Stimulated activated CD8-positive, alpha-beta memory T cell treated with anti-CD3 and anti-CD28 coated beads, Interleukin-12 subunit alpha, Interleukin-12 subunit beta, amount 100 ng/mL, for 24 hours (primary cell): ENCODE measurements around the gene UVRAG.
"Not testable (repeated sequence)": the region's sequence is repeated elsewhere in the genome, so short reads cannot be mapped to it uniquely, and the experiment has no call there.

ENCODE experiments used
- DNase-seq: peaks from one replicate; pipeline ENCODE4 v3.0.0-alpha.2; 2020; ENCODE audit errors: extremely low read depth

The UVRAG gene

DNA sequence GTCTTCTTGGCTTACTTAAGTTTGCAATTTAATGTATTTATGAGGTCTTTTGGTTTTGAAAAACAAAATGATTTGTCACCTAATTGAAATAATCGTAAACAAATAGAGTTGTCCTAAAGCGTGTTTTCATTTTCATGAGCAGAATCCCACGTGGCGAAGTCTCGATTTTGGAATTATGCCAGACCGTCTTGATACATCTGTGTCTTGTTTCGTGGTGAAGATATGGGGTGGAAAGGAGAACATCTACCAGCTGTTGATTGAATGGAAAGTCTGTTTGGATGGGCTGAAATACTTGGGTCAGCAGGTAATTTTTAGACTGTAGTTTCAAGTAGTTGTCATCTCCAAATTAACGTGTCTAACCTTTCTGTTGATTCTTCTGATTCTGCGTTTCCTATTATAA lies 64.7 kb downstream of the UVRAG start:
- no peak for DNase-seq

- DNase-seq = not testable (repeated sequence)
Measured at GRCh38 chr11:75880343-75880742, 65.3 kb downstream of the UVRAG start.

- no peak for DNase-seq
Measured at GRCh38 chr11:75884321-75884720, 69.3 kb downstream of the UVRAG start.

DNA sequence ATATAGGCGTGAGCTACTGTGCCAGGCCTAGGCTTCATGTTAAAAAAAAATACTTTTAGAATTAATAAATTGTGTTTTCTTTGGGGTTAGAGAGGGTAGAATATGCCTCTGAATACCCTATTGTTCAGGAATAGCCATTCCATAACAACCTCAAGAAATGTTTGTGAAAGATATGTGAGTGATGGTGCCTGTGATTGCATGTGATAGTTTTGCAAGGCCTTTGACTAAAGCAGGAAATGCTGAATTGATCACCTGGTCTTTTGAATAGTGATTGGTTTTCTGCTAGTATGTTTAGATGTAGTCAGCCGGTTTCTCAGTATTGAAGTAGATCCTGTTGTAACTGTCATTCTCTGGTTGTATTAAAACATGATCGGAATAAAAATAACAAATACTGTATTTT lies 73.4 kb downstream of the UVRAG start:
- DNase-seq = no peak

- DNase-seq = no peak
Measured at GRCh38 chr11:75891947-75892739, 77.1 kb downstream of the UVRAG start.

DNA sequence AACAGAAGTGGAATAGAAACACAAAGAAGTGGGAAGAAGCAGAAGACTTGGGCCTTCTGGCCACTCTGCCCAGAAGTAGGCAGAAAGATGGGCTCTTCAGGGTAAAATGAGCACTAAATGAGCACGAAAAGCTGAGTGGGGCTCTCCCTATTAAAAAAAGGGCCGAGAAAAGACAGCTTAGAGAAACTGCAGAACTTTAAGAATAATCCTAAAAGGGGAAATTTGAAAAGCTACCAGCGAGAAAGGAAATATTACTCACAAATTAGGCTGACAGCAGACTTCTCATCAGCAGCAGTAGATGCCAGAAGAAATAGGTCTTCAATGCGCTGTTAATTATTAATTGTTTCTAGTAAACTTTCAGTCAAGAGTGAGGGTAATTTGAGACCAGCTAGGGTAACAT lies 78.2 kb downstream of the UVRAG start:
- DNase-seq = no peak

DNA sequence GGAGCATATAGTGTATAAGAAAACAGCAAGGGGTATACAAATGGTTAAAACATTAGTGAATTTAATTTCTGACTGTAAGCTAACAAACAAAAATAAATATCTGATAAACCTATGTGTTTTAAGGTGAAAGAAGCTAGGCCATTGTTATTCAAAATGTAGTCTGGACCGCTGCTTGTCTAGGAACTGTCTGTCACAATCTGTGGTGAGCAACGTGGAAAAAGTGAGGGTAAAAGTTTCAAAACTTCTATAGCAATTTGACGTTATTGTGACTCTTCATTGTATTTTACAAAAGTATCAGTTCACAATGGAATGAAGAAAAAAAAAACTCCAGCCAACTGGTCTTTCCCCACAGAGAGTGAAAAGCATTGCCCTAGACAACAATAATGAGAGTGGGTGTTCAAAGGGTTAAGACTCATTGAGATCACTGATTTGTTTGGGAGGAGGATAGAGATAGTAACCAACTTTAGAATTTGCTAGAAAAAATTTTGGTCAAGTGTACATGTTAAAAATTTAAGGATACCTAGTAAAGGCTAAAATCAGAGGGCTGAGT lies 79.1 kb downstream of the UVRAG start:
- DNase-seq = no peak

DNA sequence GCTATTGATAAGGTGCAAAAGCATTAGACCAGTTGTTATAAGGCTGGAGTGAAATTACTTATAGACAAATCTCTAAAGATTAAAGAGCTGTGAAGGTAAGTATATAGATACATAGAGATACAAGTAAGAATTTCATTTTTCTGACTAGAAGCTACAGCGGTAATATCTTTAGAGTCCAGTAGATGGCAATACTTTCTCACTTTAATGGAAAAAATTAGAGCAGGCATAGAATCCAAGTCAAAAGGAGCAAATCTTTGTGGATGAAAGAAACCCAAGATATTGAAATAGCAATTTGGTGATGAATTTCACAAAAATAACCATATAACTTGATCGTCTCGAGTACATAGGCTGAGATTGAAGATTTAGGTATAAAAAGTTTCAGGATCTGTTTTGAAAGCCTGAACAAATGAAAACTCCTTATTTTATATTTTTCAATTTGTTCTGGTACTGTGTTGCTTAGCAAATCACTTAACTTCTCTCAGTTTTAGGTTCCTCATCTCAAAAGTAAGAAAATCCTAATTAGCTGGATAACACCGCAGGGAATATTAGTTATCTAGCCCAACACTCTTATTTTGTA lies 81.9 kb downstream of the UVRAG start:
- no peak for DNase-seq

- DNase-seq = no peak
Measured at GRCh38 chr11:75898871-75899270, 83.9 kb downstream of the UVRAG start.

GRCh38 chr11:75899806-75900205 lies 84.8 kb downstream of the UVRAG start:
- no peak for DNase-seq

GRCh38 chr11:75900848-75901247 lies 85.8 kb downstream of the UVRAG start:
- DNase-seq = no peak

DNA sequence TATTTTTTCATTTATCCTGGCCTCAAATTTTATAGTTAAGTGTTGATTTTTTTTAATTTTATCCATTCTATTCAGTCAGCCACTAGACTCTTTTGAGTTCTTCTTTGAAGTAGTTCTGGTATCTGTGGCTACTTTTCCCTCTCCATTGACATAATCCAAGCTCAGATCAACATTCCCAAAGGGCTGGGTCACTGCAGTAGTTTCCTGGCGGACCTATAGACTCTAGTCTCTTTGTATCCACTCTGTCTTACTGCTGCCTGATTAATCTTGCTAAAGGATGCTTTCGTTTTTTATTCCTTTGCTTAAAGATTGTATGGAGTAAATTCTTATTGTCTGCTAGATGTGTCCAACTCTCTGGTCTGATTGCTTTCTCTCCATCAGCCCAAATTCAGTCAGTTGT lies 87.6 kb downstream of the UVRAG start:
- no peak for DNase-seq

DNA sequence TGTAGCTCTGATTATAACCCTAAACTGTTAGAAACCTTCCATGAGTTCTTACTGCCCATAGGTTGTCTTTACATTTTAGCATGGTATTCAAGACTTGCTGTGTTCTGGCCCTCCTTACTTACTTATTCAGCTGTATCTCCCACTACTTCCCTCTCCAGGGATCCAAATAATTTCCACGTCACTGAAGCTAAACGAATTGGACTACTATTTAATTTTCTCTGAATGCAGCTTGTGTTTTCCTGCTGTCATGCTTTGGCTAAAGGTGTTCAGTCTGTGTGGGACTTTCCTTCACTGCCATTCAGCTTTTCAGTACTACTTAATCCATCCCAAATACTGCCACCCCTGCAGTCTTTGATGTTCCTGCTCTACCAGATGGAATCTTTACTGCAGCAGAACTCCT lies 88.3 kb downstream of the UVRAG start:
- DNase-seq = no peak

DNA sequence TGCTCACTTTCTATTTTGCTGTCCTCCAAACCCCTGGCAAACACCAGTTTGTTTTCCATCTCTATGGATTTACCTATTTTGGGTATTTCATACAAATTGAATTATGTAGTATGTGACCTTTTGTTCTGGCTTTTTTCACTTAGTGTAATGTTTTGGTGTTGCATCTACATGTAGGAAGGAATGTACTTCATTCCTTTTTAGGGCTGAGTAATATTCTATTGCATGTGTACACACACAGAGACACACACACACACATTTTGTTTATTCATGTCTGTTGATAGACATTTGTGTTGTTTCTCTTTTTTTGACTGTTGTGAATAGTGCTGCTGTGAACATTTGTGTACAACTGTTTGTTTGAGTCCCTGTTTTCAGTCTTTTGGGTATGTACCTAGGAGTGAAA lies 90.4 kb downstream of the UVRAG start:
- no peak for DNase-seq

- DNase-seq = no peak
Measured at GRCh38 chr11:75907906-75908527, 93.0 kb downstream of the UVRAG start.

DNA sequence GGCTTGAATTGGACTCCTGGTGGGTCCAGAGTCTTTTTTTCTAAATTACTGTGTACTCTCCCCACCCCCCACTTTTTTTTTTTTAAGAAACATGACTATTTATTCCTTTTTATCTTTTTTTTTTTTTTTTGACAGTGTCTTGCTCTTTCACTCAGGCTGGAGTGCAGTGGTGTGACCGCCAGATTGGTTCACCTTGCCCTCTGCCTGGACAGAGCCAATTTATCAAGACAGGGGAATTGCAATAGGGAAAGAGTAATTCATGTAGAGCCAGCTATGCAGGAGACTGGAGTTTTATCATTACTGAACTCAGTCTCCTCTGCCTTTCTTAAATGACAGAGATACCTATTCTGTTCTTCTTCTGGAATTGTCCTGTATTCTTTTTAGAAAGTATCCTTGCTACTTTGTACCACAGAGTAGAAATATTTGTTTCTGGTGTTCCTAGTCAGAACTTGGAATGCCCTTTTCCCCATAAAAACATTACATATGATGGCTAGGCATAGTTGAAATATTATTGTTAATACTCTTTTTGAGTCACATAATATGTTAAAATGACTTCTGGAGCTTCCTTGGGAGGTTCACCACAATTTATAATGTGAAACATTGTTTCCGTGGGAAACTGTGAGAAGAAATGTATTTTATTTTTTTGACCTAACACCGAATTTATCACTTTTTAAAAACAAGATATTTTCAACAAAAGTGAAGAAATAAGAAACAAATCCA lies 95.6 kb downstream of the UVRAG start:
- DNase-seq = no peak

DNA sequence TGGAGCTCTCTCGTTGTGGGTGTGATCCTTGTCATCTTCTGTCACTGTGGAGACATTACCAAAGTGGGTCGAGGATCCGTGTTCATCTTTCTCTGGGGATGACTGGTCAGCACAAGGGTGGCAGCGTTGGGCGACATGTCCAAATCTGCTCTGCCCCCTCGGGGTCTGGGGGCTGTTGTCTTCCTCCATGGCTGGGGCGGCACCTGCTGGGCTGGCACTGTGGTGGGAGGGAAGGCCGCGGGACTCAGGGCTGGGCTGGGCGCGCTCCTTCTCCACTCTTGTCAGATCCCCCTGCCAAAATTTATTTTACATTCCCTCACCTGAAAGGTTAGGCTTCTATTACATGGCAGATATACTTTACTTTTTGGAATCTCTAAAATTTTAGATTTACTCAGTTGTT lies 96.4 kb downstream of the UVRAG start:
- no peak for DNase-seq

DNA sequence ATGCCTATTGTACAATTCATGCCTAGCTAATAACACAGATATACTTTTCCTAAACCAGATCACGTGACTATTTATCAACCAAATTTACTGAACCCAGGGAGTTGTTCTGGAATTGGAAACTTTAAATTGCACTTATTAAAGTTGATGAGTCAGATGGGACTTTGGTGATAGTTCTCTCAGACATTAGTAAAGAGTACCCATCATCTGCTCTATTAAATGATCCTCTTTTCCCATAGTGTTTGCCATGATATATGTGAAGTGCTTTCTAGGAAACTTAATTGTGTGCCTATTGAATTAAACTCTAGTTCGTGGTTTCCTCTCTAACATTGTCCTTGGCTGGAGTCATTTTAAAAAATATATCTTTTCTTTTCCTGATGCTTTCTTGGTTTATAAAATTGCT lies 99.0 kb downstream of the UVRAG start:
- DNase-seq = no peak

- DNase-seq = no peak
Measured at GRCh38 chr11:75916882-75917281, 101.9 kb downstream of the UVRAG start.

GRCh38 chr11:75918331-75918730 lies 103.3 kb downstream of the UVRAG start:
- DNase-seq = no peak

DNA sequence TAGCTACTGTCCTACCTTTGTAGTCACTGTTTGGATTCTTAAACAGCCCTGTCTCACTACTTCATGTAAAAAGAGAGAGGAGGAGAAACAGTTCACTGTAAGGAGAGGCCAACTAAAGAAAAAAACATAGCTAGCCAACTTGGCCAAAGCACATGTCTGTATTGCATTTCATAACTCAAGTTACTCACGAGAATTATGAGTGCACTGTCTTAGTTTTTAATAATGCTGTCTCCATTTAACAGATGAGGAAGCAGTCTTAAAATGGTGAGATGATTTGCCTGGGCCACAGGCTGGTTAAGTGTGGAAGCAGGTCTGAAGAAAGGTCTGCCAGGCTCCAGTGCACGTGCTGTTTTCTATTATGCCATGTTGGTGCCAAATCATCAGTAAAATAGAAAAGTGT lies 104.5 kb downstream of the UVRAG start:
- DNase-seq = no peak

GRCh38 chr11:75920848-75921247 lies 105.8 kb downstream of the UVRAG start:
- no peak for DNase-seq
